Stimulated activated CD4-positive, alpha-beta T cell treated with anti-CD3 and anti-CD28 coated beads, TNF-alpha, amount 100 ng/mL, for 1 hour (primary cell): ENCODE data around the gene AIM2.

Experiments
- DNase-seq, 3 donors: peaks; one replicate each; pipeline ENCODE4 v3.0.0-alpha.2; 2020; ENCODE audit warnings: low read depth in 3 of 3, low spot score in 1 of 3

Gene AIM2

GRCh38 chr1:159023723-159024122 lies 52.8 kb downstream of the AIM2 start:
- DNase-seq: no peak

- peak in 2 of 3 donors; percentile 38 to 48 for DNase-seq
These were observed 61.1 kb downstream of the AIM2 start for GRCh38 chr1:159015440-159015909.

GRCh38 chr1:159014851-159015250 lies 61.7 kb downstream of the AIM2 start:
- no peak for DNase-seq

- no peak for DNase-seq
These were observed 62.5 kb downstream of the AIM2 start for GRCh38 chr1:159014003-159014571.

GRCh38 chr1:159012495-159012894 lies 64.1 kb downstream of the AIM2 start:
- no peak for DNase-seq
